Activated CD4-positive, alpha-beta memory T cell treated with anti-CD3 and anti-CD28 coated beads, Interleukin-2, amount 10 ng/mL, durations not matched to agents 7 days and 5 days (primary cell): Measurements from ENCODE around the gene USP48. TPM values are rescaled to one million over a fixed set of nuclear protein-coding genes. Genes with fewer than 3 reads are reported as not detected.
"Not testable (repeated sequence)": the region's sequence is repeated elsewhere in the genome, so short reads cannot be mapped to it uniquely, and the experiment has no call there.

Experiments
- CTCF ChIA-PET: fragments of 350-600 bp; sonication (Branson Sonifier 250); formaldehyde crosslinking; loops from one replicate; lab custom pipeline; 2021; ENCODE audit warnings: antibody characterized with exemption, inconsistent platforms; lab: Charles Lee
- POLR2A ChIA-PET: fragments of 350-600 bp; sonication (Branson Sonifier 250); formaldehyde crosslinking; loops from one replicate; lab custom pipeline; 2021; ENCODE audit warnings: antibody characterized with exemption; lab: Charles Lee
- DNase-seq: peaks from one replicate; pipeline ENCODE4 v3.0.0-alpha.2; 2020
- H3K27ac Mint-ChIP-seq: one replicate; pipeline ENCODE4 v1.8.0; 2021; ENCODE audit warnings: mild to moderate bottlenecking, mixed read lengths
- H3K27me3 Mint-ChIP-seq: one replicate; pipeline ENCODE4 v1.8.0; 2021; ENCODE audit warnings: mixed read lengths
- H3K36me3 Mint-ChIP-seq: one replicate; pipeline ENCODE4 v1.8.0; 2021; ENCODE audit warnings: low read depth, mixed read lengths
- H3K4me1 Mint-ChIP-seq: one replicate; pipeline ENCODE4 v1.8.0; 2021; ENCODE audit warnings: mixed read lengths
- H3K4me3 Mint-ChIP-seq: one replicate; pipeline ENCODE4 v1.8.0; 2021; ENCODE audit warnings: mild to moderate bottlenecking, mixed read lengths
- H3K9me3 Mint-ChIP-seq: one replicate; pipeline ENCODE4 v1.8.0; 2021; ENCODE audit warnings: mixed read lengths
- total RNA-seq, 2 experiments: library from RNA; stranded (reverse); gene quantifications; one replicate each; pipeline ENCODE4 v1.2.3, GENCODE V29; 2021

Gene USP48
- total RNA-seq, 2 experiments from 2014 or later: 80.1 to 81.8 TPM

- H3K4me3 Mint-ChIP-seq: no peak overlapping the region
- no peak for DNase-seq
- H3K4me1 Mint-ChIP-seq: peaks cover 4% of the 10 kb centered on the region
- H3K27ac Mint-ChIP-seq: no peak overlapping the region
- peaks cover 7% of the 10 kb centered on the region for H3K27me3 Mint-ChIP-seq
- ChIA-PET POLR2A (no interaction called here), CTCF (interaction anchor here (0.9 kb wide), 1 partner anchor 1058 kb away, joined by 3 read pairs; no protein-coding TSS in a partner anchor)
- no peaks in the 10 kb centered on the region for H3K36me3 Mint-ChIP-seq
- H3K9me3 Mint-ChIP-seq: no peaks in the 10 kb centered on the region
Measured at GRCh38 chr1:21631944-21632887, 150.7 kb downstream of the USP48 start.

DNA sequence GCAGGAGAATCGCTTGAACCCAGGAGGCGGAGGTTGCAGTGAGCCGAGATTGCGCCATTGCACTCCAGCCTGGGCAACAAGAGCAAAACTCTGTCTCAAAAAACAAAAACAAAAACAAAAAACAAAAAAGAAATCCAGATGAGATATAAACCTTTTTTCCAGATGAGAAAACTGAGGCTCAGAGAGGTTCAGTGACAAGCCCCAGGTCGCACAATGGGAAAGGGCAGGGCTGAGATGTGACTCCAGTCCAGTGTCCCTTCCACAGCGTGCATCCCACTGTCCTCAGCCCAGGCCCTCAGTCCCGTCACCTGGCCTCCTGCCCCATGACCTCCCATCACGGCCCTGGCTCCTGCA, 151.4 kb downstream of the USP48 start:
- H3K9me3 Mint-ChIP-seq, H3K4me3 Mint-ChIP-seq, POLR2A ChIA-PET, H3K27ac Mint-ChIP-seq, H3K27me3 Mint-ChIP-seq, DNase-seq, H3K36me3 Mint-ChIP-seq, H3K4me1 Mint-ChIP-seq: not testable (repeated sequence)
- CTCF ChIA-PET: interaction anchor here (0.9 kb wide), 1 partner anchor 1057 kb away, joined by 3 read pairs; no protein-coding TSS in a partner anchor

DNA sequence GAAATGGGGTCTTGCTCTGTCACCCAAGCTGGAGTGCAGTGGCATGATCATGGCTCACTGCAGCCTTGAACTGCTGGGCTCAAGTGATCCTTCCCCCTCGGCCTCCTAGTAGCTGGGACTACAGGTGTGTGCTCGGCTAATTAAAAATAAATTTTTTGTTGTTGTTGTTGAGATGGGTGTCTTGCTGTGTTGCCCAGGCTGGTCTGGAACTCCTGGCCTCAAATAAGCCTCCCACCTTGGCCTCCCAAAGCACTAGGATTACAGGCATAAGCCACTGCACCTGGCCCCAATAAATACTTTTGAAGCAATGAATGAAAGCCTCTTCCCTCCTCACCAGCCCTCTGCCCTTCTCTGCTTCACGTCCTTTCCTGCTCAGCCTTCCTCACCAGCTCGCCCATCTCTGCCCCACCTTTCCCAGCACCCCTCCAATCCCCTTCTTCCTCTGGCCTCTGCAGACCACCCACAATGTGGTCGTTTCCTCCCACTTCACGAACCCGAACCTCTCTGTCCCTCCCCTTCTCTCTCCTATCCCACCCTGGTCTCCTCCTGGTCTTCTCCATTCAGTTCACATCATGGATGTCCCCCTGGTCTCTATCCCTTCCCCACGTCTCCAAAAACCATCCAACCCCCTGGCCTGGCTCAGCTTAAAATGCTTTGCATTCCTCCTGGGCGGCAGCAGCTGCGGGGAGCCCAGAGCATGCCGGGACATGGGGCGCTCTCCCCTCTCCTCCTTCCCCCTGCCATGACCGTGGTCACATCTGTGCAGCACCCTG, 152.2 kb downstream of the USP48 start:
- Mint-ChIP-seq H3K4me3 (no peak overlapping the region), H3K27ac (no peak overlapping the region), H3K4me1 (peaks cover 4% of the 10 kb centered on the region), H3K27me3 (peaks cover 7% of the 10 kb centered on the region), H3K36me3 (no peaks in the 10 kb centered on the region), H3K9me3 (no peaks in the 10 kb centered on the region)
- ChIA-PET CTCF (no interaction called here), POLR2A (no interaction called here)
- no peak for DNase-seq

- Mint-ChIP-seq H3K4me1 (peaks cover 4% of the 10 kb centered on the region), H3K36me3 (no peaks in the 10 kb centered on the region), H3K27me3 (peaks cover 7% of the 10 kb centered on the region), H3K9me3 (no peaks in the 10 kb centered on the region), H3K4me3 (no peak overlapping the region), H3K27ac (no peak overlapping the region)
- no peak for DNase-seq
- POLR2A ChIA-PET: no interaction called here
- CTCF ChIA-PET: no interaction called here
Measured at GRCh38 chr1:21629971-21630370, 153.0 kb downstream of the USP48 start.

DNA sequence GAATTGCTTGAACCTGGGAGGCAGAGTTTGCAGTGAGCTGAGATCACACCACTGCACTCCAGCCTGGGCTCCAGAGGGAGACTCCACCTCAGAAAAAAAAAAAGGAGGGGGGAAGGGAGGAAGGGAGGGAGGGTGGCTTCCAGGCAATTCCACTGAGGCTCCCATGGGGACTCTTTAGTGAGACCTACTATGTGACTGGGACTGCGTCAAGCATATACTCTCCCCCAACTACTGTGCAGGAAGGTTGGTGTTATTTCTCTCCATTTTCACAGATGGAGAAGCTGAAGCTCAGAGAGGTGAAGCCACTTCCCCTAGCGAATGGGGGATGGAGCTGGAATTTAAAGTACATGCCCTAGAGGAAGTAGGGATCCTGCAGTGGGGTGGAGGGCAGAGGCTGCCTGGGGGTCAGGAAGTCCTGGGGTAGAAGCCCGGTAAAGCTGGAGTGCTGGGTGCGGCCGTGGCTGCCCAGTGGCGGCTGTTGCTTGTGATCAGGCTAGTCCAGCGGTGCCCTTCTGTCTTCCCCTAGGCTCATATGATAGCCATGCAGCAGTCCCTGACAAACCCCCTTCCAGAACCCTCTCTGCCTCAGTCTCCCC, 154.1 kb downstream of the USP48 start:
- Mint-ChIP-seq H3K9me3 (no peaks in the 10 kb centered on the region), H3K36me3 (no peaks in the 10 kb centered on the region), H3K4me1 (peaks cover 4% of the 10 kb centered on the region), H3K4me3 (no peak overlapping the region), H3K27ac (no peak overlapping the region), H3K27me3 (peaks cover 9% of the 10 kb centered on the region)
- DNase-seq: no peak
- POLR2A ChIA-PET: no interaction called here
- CTCF ChIA-PET: no interaction called here

Other genes starting within 250 kb of the USP48 start
- gene RAP1GAP, start 113.8 kb downstream of the USP48 start, total RNA-seq: under 1 TPM in 1 of 2 experiments, not detected in 1; 0.15 TPM
- gene LDLRAD2, start 29.1 kb upstream of the USP48 start, total RNA-seq: not detected
- gene HSPG2, start 154.2 kb upstream of the USP48 start, total RNA-seq: 1 to 10 TPM; 1.0 to 1.2 TPM
- not detected for gene CELA3B, start 193.9 kb upstream of the USP48 start, total RNA-seq
- not detected for gene CELA3A, start 218.5 kb upstream of the USP48 start, total RNA-seq